ENCODE results near the gene SH3RF3.

- TF ChIP-seq CTCF (optimal IDR thresholded peaks at IDR 0.05 in 1 of 3, IDR thresholded peaks at IDR 0.05 in 1 of 3, conservative IDR thresholded peaks at IDR 0.05 in 1 of 3; ENCODE audit: extremely low read depth in 1 of 3, insufficient read depth in 2 of 3, low read length in 3 of 3) (no peak), EZH2 (IDR thresholded peaks at IDR 0.05; ENCODE audit: low read length) (no peak)
Observed at GRCh38 chr2:109288544-109289368, 159.8 kb downstream of the SH3RF3 start.

Data from keratinocyte (primary cell).